ENCODE results near the gene ELOVL6.

- TF ChIP-seq EP300 (IDR thresholded peaks at IDR 0.05): no peak
- no peak for TF ChIP-seq CTCF (IDR thresholded peaks at IDR 0.05)
Observed at GRCh38 chr4:110092646-110093045, 105.8 kb downstream of the ELOVL6 start.
